Tibial nerve (tissue), 4 donors: ENCODE measurements around the gene EVI2B.

Experiments
- CTCF ChIP-seq, 5 experiments: fragments of 200-600 bp in 3 of 5; fragments of 450-650 bp in 2 of 5; sonication (generic) in 3 of 5; IDR thresholded peaks; one replicate each; pipeline ENCODE4 v1.5.1; 2016 to 2019; ENCODE audit warnings: antibody characterized with exemption in 5 of 5, mild to moderate bottlenecking in 3 of 5, moderate library complexity in 2 of 5
- EP300 ChIP-seq, 2 donors: sonication (generic); formaldehyde crosslinking; IDR thresholded peaks; one replicate each; pipeline ENCODE4 v1.6.1; 2017; ENCODE audit warnings: antibody characterized with exemption in 2 of 2, mild to moderate bottlenecking in 1 of 2
- POLR2A ChIP-seq, 2 donors: fragments of 450-650 bp; IDR thresholded peaks; one replicate each; pipeline ENCODE4 v1.6.1; 2017; ENCODE audit warnings: antibody characterized with exemption in 2 of 2, mild to moderate bottlenecking in 2 of 2, moderate library complexity in 2 of 2

- no peak for TF ChIP-seq CTCF (IDR thresholded peaks at IDR 0.05)
- no peak for TF ChIP-seq EP300 (IDR thresholded peaks at IDR 0.05)
- TF ChIP-seq POLR2A (IDR thresholded peaks at IDR 0.05), result no peak
Observed at GRCh38 chr17:31297090-31297489, 16.8 kb downstream of the EVI2B start, which contains the start of gene OMG.
